ENCODE data around the gene RRM1. TPM values are rescaled to one million over a fixed set of nuclear protein-coding genes. Genes with fewer than 3 reads are reported as not detected.

The RRM1 gene
- total and polyA plus RNA-seq, 10 of the 15 experiments (the other 5 are each of a cell fraction or from before 2014, with no cell fraction given): 94.0 to 255 (median 148) TPM

DNA sequence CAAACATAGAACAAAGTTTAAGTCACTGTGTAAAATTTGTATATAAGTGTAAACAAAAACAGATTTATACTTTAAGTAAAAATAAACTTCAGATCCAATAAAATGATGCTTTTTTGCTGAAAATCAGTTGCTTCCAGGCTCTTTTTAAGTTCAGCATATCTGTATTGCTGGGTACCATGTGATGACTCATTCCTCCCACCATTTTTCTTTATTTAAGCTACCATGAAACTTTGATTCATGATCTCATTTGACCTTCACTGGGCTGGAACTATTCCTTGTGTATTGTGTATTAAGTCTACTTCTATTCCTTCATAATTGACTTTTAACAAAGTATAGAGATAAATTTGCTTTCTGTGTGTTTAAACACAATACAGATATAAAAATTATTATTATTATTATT is 46.3 kb upstream of the RRM1 start:
- TF ChIP-seq JUNB (IDR thresholded peaks at IDR 0.05): peak; percentile 41; the same call in 1 of the 2 replicates
- TF ChIP-seq SMAD5 (IDR thresholded peaks at IDR 0.05; ENCODE audit: low read depth): no peak
- no peak for FAIRE-seq
- ATAC-seq: no peak
- ChIA-PET SMC1A (ENCODE audit: uncharacterized antibody, unreplicated experiment) (interaction anchor here (0.8 to 1.3 kb wide), 2 partner anchors 16 to 182 kb away, joined by 3 read pairs; no protein-coding TSS in a partner anchor), RAD21 (ENCODE audit: unreplicated experiment) (interaction anchor here (1.1 to 1.4 kb wide), 2 partner anchors 193 to 194 kb away, joined by 3 read pairs; partner anchors contain the start of gene STIM1), POLR2A (interaction anchor here (1.0 kb wide), 1 partner anchor 173 kb away, joined by 3 read pairs; no protein-coding TSS in a partner anchor), CTCF (interaction anchor here (1.2 to 1.7 kb wide), 3 partner anchors 25 to 198 kb away, joined by 5 to 7 read pairs (median 5); no protein-coding TSS in a partner anchor)
- Histone ChIP-seq H3K4me2 (ENCODE audit: control insufficient read depth, insufficient read depth) (no peak overlapping the region), H3K27ac (ENCODE audit: control insufficient read depth, insufficient read depth) (no peak overlapping the region), H3K79me2 (ENCODE audit: control insufficient read depth, insufficient read depth, low read length) (no peaks in the 10 kb centered on the region), H3K36me3 (ENCODE audit: control insufficient read depth in 2 of 2, insufficient read depth in 2 of 2, low read length in 1 of 2) (no peaks in the 10 kb centered on the region; a peak in 2 of 4 replicates), H4K20me1 (ENCODE audit: control insufficient read depth, insufficient read depth) (no peaks in the 10 kb centered on the region), H3K4me3 (no peak overlapping the region), H2AFZ (ENCODE audit: control insufficient read depth, low read depth, low read length) (no peak overlapping the region), H3K9me3 (replicated peaks; ENCODE audit: control insufficient read depth, insufficient read depth, low read length) (no peaks in the 10 kb centered on the region; the same call in 2 of the 3 replicates), H3K9ac (ENCODE audit: control insufficient read depth, insufficient read depth, low read length) (no peak overlapping the region), H3K27me3 (replicated peaks in 1 of 2; ENCODE audit: control insufficient read depth in 2 of 2, insufficient read depth in 2 of 2, low read length in 1 of 2) (no peaks in the 10 kb centered on the region), H3K4me1 (ENCODE audit: control insufficient read depth, insufficient read depth, low read length) (no peaks in the 10 kb centered on the region)
- no TSS peak for BruUV-seq (replicated peaks)
- no peak for DNase-seq (ENCODE audit: low read depth, low spot score)
- intact Hi-C loops (cut with micrococcal nuclease; ENCODE audit: unreplicated experiment): no loop called here
- in situ Hi-C loops (cut with MboI): no loop called here

DNA sequence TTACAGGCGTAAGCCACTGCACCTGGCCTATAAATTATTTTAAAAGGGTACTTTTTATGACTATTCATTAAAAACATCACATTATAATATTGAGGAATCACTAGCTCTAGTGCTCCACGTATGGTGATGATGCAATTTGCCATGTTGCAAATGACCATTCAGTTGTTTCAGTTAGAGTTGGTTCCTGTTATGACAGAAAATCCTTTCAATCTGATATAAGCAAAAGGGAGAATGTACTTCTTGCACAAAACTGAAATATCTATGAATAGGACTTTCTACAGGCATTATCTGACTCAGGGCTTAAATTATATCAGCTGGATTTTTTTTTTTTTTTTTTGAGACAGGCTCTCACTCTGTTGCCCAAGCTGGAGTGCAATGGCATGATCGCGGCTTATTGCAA is 45.6 kb upstream of the RRM1 start:
- Histone ChIP-seq H2AFZ (ENCODE audit: control insufficient read depth, low read depth, low read length) (no peak overlapping the region), H3K4me1 (ENCODE audit: control insufficient read depth, insufficient read depth, low read length) (no peaks in the 10 kb centered on the region), H3K27ac (ENCODE audit: control insufficient read depth, insufficient read depth) (no peak overlapping the region), H3K9ac (ENCODE audit: control insufficient read depth, insufficient read depth, low read length) (no peak overlapping the region), H3K4me3 (no peak overlapping the region), H3K9me3 (replicated peaks; ENCODE audit: control insufficient read depth, insufficient read depth, low read length) (no peaks in the 10 kb centered on the region; the same call in 2 of the 3 replicates), H3K79me2 (ENCODE audit: control insufficient read depth, insufficient read depth, low read length) (no peaks in the 10 kb centered on the region), H3K4me2 (ENCODE audit: control insufficient read depth, insufficient read depth) (no peak overlapping the region), H3K36me3 (ENCODE audit: control insufficient read depth in 2 of 2, insufficient read depth in 2 of 2, low read length in 1 of 2) (no peaks in the 10 kb centered on the region; a peak in 2 of 4 replicates), H3K27me3 (replicated peaks in 1 of 2; ENCODE audit: control insufficient read depth in 2 of 2, insufficient read depth in 2 of 2, low read length in 1 of 2) (no peaks in the 10 kb centered on the region), H4K20me1 (ENCODE audit: control insufficient read depth, insufficient read depth) (no peaks in the 10 kb centered on the region)
- TF ChIP-seq NR2C1 (IDR thresholded peaks at IDR 0.05) (no peak), CREB1 (IDR thresholded peaks at IDR 0.05; ENCODE audit: low read depth) (peak; percentile 34; the same call in 1 of the 2 replicates), JUNB (IDR thresholded peaks at IDR 0.05) (peak; percentile 51)
- ChIA-PET RAD21 (ENCODE audit: unreplicated experiment) (interaction anchor here (1.1 to 1.7 kb wide), 3 partner anchors 194 to 200 kb away, joined by 3 to 5 read pairs (median 3); partner anchors contain the start of gene STIM1), CTCF (interaction anchor here (0.6 to 1.7 kb wide), 6 partner anchors 9 to 200 kb away, joined by 3 to 7 read pairs (median 5); no protein-coding TSS in a partner anchor), SMC1A (ENCODE audit: uncharacterized antibody, unreplicated experiment) (interaction anchor here (0.8 to 1.5 kb wide), 4 partner anchors 15 to 183 kb away, joined by 3 to 4 read pairs (median 3); no protein-coding TSS in a partner anchor), POLR2A (interaction anchor here (0.9 to 1.0 kb wide), 2 partner anchors 12 to 174 kb away, joined by 3 read pairs; no protein-coding TSS in a partner anchor)
- no peak for FAIRE-seq
- no peak for DNase-seq (ENCODE audit: low read depth, low spot score)
- no TSS peak for BruUV-seq (replicated peaks)
- 29% methylated on average over 4 of the region's 4 CpGs for WGBS (ENCODE audit: insufficient coverage, insufficient replicate concordance, low lambda C conversion rate, missing lambda C conversion rate)
- intact Hi-C loops (cut with micrococcal nuclease; ENCODE audit: unreplicated experiment) (no loop called here), in situ Hi-C loops (cut with MboI) (no loop called here)
- ATAC-seq: peak; percentile 38; the same call in 2 of the 3 replicates
